HG03025 (cell line): ENCODE measurements around the gene UGT2B7.
A peak's percentile ranks its signal among the peaks of the same experiment; 100 is the strongest.
"Not testable (repeated sequence)": the region's sequence is repeated elsewhere in the genome, so short reads cannot be mapped to it uniquely, and the experiment has no call there.

ENCODE experiments used
- ATAC-seq: cut with Tn5 transposase; IDR thresholded peaks from one replicate; pipeline ENCODE4 v1.9.1; 2021; ENCODE audit warnings: mild to moderate bottlenecking, moderate library complexity; ENCODE audit not compliant: unreplicated experiment, low FRiP score

The UGT2B7 gene

GRCh38 chr4:69078852-69079251, 17.4 kb upstream of the UGT2B7 start:
- no peak for ATAC-seq

GRCh38 chr4:69088473-69088872, 7.8 kb upstream of the UGT2B7 start:
- no peak for ATAC-seq

- no peak for ATAC-seq
These were observed 6.9 kb upstream of the UGT2B7 start for GRCh38 chr4:69089388-69089787.

DNA sequence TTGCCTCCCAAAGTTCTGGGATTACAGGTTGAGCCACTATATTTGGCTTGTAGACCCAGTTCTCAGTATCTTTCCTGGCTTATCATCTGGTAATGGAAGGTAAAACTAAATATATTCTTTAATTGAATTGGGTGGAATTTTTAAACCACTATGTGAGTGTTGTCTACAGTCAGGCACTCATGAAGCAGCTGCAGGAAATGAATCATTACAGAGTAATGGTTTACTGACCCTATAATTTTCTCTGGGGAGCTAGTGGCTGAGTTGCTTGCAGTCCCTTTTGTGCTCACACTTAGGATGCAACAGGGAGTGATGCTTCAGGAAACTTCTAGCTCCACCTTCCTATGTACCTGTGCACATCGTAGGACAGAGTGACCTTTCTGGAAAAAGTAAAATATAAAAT, 4.1 kb upstream of the UGT2B7 start:
- ATAC-seq = no peak

DNA sequence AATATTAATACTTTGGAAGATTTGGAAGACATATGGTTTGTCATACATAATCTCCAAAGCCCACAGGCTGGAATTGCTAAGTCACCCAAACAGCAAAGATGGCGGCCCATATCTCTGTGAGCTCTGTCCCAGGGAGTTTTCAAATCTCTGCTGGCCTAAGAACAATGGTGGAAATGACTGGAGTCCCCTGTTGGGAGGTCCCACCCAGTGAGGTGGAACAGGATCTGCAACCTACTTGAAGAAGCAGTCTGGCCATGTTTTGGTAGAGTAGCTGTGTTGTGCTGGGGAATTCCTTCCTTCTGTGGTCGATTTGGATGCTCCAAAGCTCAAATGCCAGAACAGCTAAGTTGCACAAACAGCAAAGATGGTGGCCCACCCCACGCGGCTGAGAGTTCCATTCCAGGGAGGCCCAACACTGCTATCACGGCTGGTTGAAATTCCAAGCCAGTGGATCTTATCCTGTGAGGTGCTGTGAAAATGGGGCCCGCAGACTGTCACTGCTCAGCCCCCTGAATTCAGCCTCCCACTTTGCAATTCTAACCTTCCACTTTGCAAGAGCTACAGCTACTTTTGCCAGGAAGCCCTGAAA, 3.2 kb upstream of the UGT2B7 start:
- no peak for ATAC-seq

GRCh38 chr4:69093681-69094080, 2.6 kb upstream of the UGT2B7 start:
- ATAC-seq = no peak

GRCh38 chr4:69095301-69095731, 958 bp upstream of the UGT2B7 start:
- no peak for ATAC-seq

- no peak for ATAC-seq
These were observed 536 bp downstream of the UGT2B7 start for GRCh38 chr4:69096810-69097209.

DNA sequence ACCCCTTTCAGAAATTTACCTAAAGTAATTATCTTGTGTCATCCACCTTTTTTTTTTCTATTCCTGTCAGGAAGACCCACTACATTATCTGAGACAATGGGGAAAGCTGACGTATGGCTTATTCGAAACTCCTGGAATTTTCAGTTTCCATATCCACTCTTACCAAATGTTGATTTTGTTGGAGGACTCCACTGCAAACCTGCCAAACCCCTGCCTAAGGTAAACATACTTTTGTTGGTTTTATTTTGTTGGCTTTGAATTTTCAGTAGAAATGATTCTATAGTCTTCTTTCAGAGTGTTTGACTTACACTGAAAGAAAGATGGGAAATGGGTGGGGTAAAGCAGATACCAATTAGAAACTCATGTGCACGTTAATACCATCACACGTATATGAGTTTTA, 2.2 kb downstream of the UGT2B7 start:
- no peak for ATAC-seq

DNA sequence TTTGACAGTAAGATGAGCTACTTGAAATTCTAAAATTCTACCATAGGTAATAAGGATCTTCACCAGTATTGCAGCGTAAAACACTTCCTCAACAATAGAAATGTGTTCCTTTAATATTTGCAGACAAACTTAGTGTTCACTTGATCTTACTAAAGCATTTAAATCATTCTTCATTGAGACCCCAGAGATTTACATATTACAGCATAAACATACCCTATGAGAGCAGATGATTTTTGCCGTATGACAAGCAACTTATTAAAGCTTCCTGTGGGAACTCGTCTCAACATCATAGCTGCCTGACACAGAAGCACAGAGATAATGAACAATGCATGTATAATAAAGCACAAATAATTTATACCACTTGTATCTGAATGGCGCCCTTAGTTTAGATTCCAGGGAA, 3.6 kb downstream of the UGT2B7 start:
- no peak for ATAC-seq

DNA sequence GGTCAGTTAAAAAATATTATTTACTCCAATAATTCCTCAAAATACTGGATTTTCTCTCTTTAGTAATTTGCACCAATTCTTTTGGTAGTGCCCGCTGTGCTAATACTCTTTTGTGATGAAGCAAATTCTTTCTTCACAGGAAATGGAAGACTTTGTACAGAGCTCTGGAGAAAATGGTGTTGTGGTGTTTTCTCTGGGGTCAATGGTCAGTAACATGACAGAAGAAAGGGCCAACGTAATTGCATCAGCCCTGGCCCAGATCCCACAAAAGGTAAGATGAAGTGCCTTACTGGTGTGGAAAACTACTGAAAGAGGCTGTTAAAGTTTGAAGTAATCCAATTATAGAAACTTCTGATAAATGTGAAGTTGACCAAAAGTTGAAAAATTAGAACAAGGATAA, 6.4 kb downstream of the UGT2B7 start:
- not testable (repeated sequence) for ATAC-seq

GRCh38 chr4:69104719-69105275, 8.5 kb downstream of the UGT2B7 start:
- no peak for ATAC-seq

- not testable (repeated sequence) for ATAC-seq
These were observed 19.0 kb downstream of the UGT2B7 start for GRCh38 chr4:69115151-69115850.

DNA sequence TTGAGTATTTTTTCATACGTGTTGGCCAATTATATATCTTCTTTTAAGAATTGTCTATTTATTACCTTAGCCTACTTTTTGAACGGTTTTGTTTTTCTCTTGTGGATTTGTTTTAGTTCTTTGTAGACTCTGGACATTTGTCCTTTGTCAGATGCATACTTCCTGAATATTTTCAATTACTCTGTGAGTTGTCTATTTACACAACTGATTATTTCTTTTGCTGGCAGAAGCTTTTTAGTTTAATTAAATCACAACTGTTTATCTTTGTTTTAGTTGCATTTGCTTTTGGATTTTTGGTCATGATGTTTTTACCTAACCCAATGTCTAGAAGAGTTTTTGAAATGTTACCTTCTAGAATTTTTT, 19.6 kb downstream of the UGT2B7 start:
- no peak for ATAC-seq

GRCh38 chr4:69116645-69117321, 20.5 kb downstream of the UGT2B7 start:
- ATAC-seq = no peak

GRCh38 chr4:69120870-69121269, 24.6 kb downstream of the UGT2B7 start:
- no peak for ATAC-seq

GRCh38 chr4:69122476-69122875, 26.2 kb downstream of the UGT2B7 start:
- ATAC-seq = no peak

- ATAC-seq = no peak
These were observed 28.7 kb downstream of the UGT2B7 start for GRCh38 chr4:69124941-69125340.

- peak; percentile 74 for ATAC-seq
These were observed 29.8 kb downstream of the UGT2B7 start for GRCh38 chr4:69126024-69126423.

DNA sequence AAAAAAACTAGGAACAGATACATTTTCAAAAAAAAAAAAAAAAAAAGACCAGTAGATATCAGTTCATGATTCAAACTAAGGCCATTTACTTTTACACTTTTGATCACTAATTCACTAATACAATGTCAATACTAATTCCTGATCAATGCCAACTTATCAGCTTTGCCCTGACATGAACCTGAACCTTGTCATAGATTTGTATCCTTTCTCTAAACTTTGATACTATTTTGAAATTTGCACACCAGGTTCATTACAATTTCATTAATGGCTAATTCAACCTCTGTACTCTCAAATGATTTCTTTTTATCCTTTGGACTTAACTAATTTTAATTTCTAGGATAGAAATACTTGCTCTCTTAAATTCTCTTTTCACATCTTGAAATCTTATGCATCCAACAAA, 37.7 kb downstream of the UGT2B7 start:
- ATAC-seq = no peak

- no peak for ATAC-seq
These were observed 38.2 kb downstream of the UGT2B7 start for GRCh38 chr4:69134471-69134870.

DNA sequence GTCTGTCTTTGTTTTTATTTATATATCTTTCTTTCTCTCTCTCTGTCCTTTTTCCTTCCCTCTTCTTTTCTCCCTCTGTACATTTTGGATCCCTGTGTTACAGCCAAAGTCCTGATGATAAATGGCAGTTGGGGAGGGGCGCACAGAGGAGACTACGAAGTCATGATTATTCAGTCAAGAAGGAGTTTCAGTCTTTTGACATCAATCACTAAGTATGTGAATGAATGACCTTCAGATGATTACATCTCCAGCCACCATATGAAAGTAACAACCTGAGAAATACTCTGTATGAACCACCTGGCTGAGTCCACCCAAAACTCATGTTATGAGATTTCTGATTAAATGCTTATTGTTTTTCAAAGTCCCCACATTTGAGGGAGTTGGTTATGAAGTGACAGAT, 45.0 kb downstream of the UGT2B7 start:
- no peak for ATAC-seq
